ENCODE results near the gene MRPL54. TPM values are rescaled to one million over a fixed set of nuclear protein-coding genes. Genes with fewer than 3 reads are reported as not detected.

MRPL54 gene
- total RNA-seq, 2 experiments from 2014 or later: 66.6 to 88.7 TPM

DNA sequence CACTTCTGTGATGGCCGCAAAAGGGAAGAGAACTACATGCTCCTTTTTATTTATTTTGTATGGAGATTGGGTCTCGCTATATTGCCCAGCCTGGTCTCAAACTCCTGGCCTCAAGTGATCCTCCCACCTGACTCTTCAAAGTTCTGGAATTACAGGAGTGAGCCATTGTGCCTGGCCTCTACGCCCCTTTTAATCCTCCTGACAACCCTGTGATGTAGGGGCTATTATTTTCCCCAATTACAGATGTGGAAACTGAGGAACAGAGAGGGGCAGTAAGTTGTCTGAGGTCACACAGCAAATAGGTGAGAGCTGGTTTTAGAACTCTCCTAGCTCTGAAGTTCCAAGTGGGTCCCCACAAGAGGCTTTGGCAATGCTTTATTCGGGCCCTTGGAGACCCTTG is 42.6 kb upstream of the MRPL54 start:
- no TSS peak for BruUV-seq (replicated peaks)
- no peak overlapping the region for H3K4me2 ChIP-seq (ENCODE audit: low read length)

GRCh38 chr19:3720349-3720917 is 42.0 kb upstream of the MRPL54 start:
- Histone ChIP-seq H3K79me2 (ENCODE audit: insufficient read depth, low read depth, low read length) (no peaks in the 10 kb centered on the region), H3K27ac (ENCODE audit: low read depth, low read length, poor library complexity, severe bottlenecking) (no peak overlapping the region), H3K4me2 (ENCODE audit: low read length) (no peak overlapping the region), H2AFZ (ENCODE audit: low read length) (no peak overlapping the region), H3K9me3 (ENCODE audit: low read length) (no peaks in the 10 kb centered on the region), H3K36me3 (ENCODE audit: insufficient read depth, low read length) (no peaks in the 10 kb centered on the region), H4K20me1 (ENCODE audit: insufficient read depth, low read length) (no peaks in the 10 kb centered on the region), H3K4me1 (ENCODE audit: insufficient read depth, low read length, poor library complexity, severe bottlenecking) (no peaks in the 10 kb centered on the region), H3K4me3 (ENCODE audit: low read depth, low read length, poor library complexity, severe bottlenecking) (no peak overlapping the region), H3K9me2 (ENCODE audit: insufficient read depth, low read length) (no peaks in the 10 kb centered on the region)
- no TSS peak for BruUV-seq (replicated peaks)
- ChIA-PET CTCF (ENCODE audit: unreplicated experiment) (no interaction called here), POLR2A (no interaction called here)
- no peak for DNase-seq (ENCODE audit: low spot score)
- TF ChIP-seq EZH2phosphoT487 (IDR thresholded peaks at IDR 0.05; ENCODE audit: borderline replicate concordance, low read depth, low read length): no peak
- TF ChIP-seq CTCF (conservative IDR thresholded peaks at IDR 0.05; ENCODE audit: low read length): no peak
- intact Hi-C loops (cut with micrococcal nuclease; ENCODE audit: unreplicated experiment): no loop called here

More for the DNA sequence above, 42.6 kb upstream of the MRPL54 start:
- ChIA-PET CTCF (ENCODE audit: unreplicated experiment) (no interaction called here), POLR2A (no interaction called here)
- Histone ChIP-seq H3K4me1 (ENCODE audit: insufficient read depth, low read length, poor library complexity, severe bottlenecking) (no peaks in the 10 kb centered on the region), H4K20me1 (ENCODE audit: insufficient read depth, low read length) (no peaks in the 10 kb centered on the region), H3K79me2 (ENCODE audit: insufficient read depth, low read depth, low read length) (no peaks in the 10 kb centered on the region), H3K4me3 (ENCODE audit: low read depth, low read length, poor library complexity, severe bottlenecking) (no peak overlapping the region), H3K9me2 (ENCODE audit: insufficient read depth, low read length) (no peaks in the 10 kb centered on the region), H3K27ac (ENCODE audit: low read depth, low read length, poor library complexity, severe bottlenecking) (no peak overlapping the region), H3K36me3 (ENCODE audit: insufficient read depth, low read length) (no peaks in the 10 kb centered on the region), H2AFZ (ENCODE audit: low read length) (no peak overlapping the region), H3K9me3 (ENCODE audit: low read length) (no peaks in the 10 kb centered on the region)
- no peak for DNase-seq (ENCODE audit: low spot score)
- TF ChIP-seq EZH2phosphoT487 (IDR thresholded peaks at IDR 0.05; ENCODE audit: borderline replicate concordance, low read depth, low read length) (no peak), CTCF (conservative IDR thresholded peaks at IDR 0.05; ENCODE audit: low read length) (no peak)
- intact Hi-C loops (cut with micrococcal nuclease; ENCODE audit: unreplicated experiment): no loop called here

GRCh38 chr19:3721131-3721886 is 41.2 kb upstream of the MRPL54 start:
- Histone ChIP-seq H3K9me3 (ENCODE audit: low read length) (no peaks in the 10 kb centered on the region), H3K36me3 (ENCODE audit: insufficient read depth, low read length) (no peaks in the 10 kb centered on the region), H3K4me2 (ENCODE audit: low read length) (peak overlapping the region; percentile 39; the same call in 1 of the 2 replicates), H3K27ac (ENCODE audit: low read depth, low read length, poor library complexity, severe bottlenecking) (no peak overlapping the region), H2AFZ (ENCODE audit: low read length) (no peak overlapping the region), H3K4me3 (ENCODE audit: low read depth, low read length, poor library complexity, severe bottlenecking) (no peak overlapping the region), H3K4me1 (ENCODE audit: insufficient read depth, low read length, poor library complexity, severe bottlenecking) (no peaks in the 10 kb centered on the region), H4K20me1 (ENCODE audit: insufficient read depth, low read length) (no peaks in the 10 kb centered on the region), H3K9me2 (ENCODE audit: insufficient read depth, low read length) (no peaks in the 10 kb centered on the region), H3K79me2 (ENCODE audit: insufficient read depth, low read depth, low read length) (no peaks in the 10 kb centered on the region)
- intact Hi-C loops (cut with micrococcal nuclease; ENCODE audit: unreplicated experiment): no loop called here
- no peak for TF ChIP-seq CTCF (conservative IDR thresholded peaks at IDR 0.05; ENCODE audit: low read length)
- TF ChIP-seq EZH2phosphoT487 (IDR thresholded peaks at IDR 0.05; ENCODE audit: borderline replicate concordance, low read depth, low read length): no peak
- POLR2A ChIA-PET: no interaction called here
- DNase-seq (ENCODE audit: low spot score): peak; percentile 85
- CTCF ChIA-PET (ENCODE audit: unreplicated experiment): no interaction called here
- no TSS peak for BruUV-seq (replicated peaks)
